GM21526 (cell line): ENCODE data around the gene MPPED2.

Source experiments
- ATAC-seq: cut with Tn5 transposase; IDR thresholded peaks from one replicate; pipeline ENCODE4 v1.9.1; 2021; ENCODE audit warnings: moderate library complexity; ENCODE audit not compliant: unreplicated experiment, low FRiP score

Gene MPPED2

GRCh38 chr11:30535818-30536217 is 50.3 kb downstream of the MPPED2 start:
- no peak for ATAC-seq

DNA sequence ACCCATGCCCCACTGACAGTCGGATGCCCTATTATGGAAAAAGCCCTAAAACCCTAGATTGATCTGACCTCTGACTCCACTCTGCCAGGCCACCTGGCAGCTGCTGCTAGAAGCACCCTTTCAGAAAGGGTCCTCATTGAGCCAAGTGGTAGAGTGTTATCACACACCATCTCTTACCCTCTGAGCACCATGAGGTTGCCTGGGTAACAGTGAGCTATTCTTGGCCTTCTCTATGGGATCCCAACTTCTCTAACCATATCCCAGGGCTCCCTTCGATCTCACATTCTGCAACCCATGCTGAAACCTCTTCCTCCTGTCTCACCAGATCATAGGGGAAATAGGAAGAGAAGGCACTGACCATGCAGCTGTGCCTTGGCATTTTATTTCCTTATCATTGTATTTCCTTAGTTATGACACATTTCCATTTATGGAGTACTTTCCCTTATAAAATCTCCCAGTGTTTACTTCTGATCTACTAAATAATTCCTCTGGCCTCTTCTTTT is 52.7 kb downstream of the MPPED2 start:
- ATAC-seq = no peak

GRCh38 chr11:30527566-30527965 is 58.6 kb downstream of the MPPED2 start:
- no peak for ATAC-seq

DNA sequence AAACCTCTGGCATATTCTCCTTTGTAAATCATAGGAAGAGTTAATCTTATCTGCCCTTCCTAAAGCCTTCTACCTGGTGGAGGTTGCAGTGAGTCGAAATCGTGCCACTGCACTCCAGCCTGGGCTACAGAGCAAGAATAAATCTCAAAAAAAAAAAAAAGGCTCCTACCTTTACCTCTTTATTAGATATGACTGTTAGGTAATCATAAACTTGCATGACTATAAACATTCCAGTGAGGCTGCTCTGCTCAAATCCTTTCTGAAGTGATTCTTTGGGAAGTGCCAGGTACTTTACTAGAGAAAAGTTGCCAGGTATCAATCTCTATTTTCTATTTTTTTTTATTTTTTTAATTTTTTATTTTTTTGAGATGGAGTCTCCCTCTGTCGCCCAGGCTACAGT is 59.6 kb downstream of the MPPED2 start:
- no peak for ATAC-seq

- ATAC-seq = no peak
Measured at GRCh38 chr11:30522536-30523243, 63.5 kb downstream of the MPPED2 start.

- ATAC-seq = no peak
Measured at GRCh38 chr11:30521297-30522071, 64.7 kb downstream of the MPPED2 start.

DNA sequence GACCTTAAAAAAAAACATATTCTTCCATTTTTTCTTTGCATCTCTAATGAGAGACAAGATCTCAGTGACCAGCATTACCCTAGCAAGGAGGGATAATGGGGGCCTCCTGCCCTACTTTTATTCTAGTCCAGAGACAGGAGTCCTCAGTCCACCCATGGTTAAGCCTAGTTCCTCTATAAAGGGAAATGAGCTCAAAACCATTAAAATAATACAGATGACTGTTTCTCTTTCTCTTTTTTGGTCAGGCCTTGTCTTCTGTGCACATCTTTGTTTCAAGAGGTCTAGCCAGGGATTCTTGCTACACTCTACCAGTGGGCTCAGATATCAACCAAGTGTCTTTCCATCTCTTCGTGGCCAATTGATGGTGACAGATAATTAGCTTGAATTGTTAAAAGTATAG is 73.1 kb downstream of the MPPED2 start:
- ATAC-seq = no peak

- ATAC-seq = no peak
Measured at GRCh38 chr11:30511408-30511807, 74.7 kb downstream of the MPPED2 start.

- ATAC-seq = no peak
Measured at GRCh38 chr11:30510750-30511149, 75.4 kb downstream of the MPPED2 start.

GRCh38 chr11:30509364-30509763 is 76.8 kb downstream of the MPPED2 start:
- ATAC-seq = no peak

GRCh38 chr11:30508594-30508993 is 77.6 kb downstream of the MPPED2 start:
- no peak for ATAC-seq

GRCh38 chr11:30505603-30506002 is 80.5 kb downstream of the MPPED2 start:
- ATAC-seq = no peak

DNA sequence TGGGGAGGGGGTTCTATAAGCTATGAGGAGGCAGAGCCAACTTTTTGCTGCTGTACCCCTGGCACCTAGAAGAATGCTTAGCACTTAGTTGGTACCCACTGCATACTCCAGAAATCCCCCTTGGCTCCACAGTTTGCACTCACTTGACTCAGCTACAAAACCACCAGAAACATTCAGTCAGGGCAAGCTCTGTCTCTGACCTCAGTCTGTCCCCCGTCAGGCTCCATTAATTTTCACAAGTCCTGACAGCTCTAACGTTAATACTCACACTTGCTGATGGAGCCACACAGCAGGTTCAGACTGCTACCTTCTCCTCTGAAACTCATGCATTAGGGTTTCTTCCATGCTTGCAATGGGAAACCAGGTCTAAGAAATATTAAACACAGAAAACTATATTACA is 81.7 kb downstream of the MPPED2 start:
- no peak for ATAC-seq

GRCh38 chr11:30503156-30503555 is 83.0 kb downstream of the MPPED2 start:
- ATAC-seq = no peak

GRCh38 chr11:30502305-30502704 is 83.8 kb downstream of the MPPED2 start:
- ATAC-seq = no peak

- ATAC-seq = no peak
Measured at GRCh38 chr11:30501744-30502143, 84.4 kb downstream of the MPPED2 start.

- no peak for ATAC-seq
Measured at GRCh38 chr11:30499940-30500339, 86.2 kb downstream of the MPPED2 start.

DNA sequence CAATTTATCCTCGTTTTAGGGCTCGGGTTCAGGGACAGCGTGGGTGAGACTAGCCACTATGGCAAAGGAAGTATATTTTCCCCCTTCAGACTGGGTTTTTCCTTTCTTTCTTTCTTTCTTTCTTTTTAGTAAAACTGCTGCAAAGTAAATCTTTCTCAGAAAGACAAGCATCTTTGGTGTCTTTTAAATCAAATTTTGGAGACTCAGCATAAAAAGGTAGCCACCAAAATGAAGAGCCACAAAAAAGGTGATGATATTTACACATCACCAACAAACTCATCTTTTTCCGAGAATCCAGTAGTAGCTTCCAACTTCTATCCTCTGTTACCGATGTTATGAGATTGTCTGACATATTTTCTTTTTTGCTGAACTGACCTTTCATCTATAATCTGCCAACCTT is 88.6 kb downstream of the MPPED2 start:
- ATAC-seq = no peak

GRCh38 chr11:30496935-30497334 is 89.2 kb downstream of the MPPED2 start:
- no peak for ATAC-seq

GRCh38 chr11:30495437-30495836 is 90.7 kb downstream of the MPPED2 start:
- no peak for ATAC-seq

DNA sequence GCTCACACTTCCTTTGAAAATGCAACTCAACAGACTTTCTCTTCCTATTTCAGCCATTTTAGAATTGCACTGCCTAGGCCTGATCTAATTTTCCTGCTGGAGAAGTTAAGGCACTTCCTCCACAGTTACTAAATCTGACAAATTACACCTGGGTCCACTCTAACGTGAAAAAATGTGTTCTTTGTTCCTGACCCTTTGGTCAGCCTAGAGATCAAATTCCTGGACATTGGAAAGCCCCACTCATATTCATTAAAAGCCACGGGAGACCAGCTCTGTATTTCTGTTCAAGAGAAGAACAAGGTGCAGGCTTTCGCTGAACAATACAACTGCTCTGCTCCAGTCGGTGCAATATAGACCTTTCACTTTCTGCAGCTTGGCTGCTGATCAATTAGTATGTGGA is 96.6 kb downstream of the MPPED2 start:
- ATAC-seq = no peak

DNA sequence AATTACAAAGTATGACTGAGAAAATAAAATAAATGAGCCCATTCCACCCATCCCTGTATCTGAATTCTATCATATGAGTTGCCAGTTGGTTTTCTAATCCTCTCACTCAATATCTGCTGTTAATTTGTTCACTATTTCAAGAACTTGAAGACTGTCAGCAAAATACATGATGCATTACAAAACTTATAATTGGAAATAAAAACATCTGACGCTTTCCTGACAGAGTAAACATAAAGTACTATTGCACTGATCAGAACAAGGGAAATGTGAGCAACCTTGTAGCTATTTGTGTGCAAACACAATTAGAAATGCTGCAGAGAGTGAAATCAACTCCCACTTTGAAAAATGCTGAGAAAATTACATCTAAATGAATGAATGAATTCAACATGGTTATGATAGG is 97.1 kb downstream of the MPPED2 start:
- no peak for ATAC-seq
